Thymus (tissue), 11 donors: ENCODE data around the gene PRDM15. TPM values are rescaled to one million over a fixed set of nuclear protein-coding genes. Genes with fewer than 3 reads are reported as not detected.

Source experiments
- DNase-seq, 9 donors: peaks; one replicate each; pipeline ENCODE4 v3.0.0-alpha.2; 2013; ENCODE audit warnings: low spot score in 9 of 9, low read depth in 6 of 9, missing footprints in 1 of 9
- H3K27ac ChIP-seq, 2 donors: one replicate each; pipeline ENCODE4 v1.5.1; 2013; ENCODE audit warnings: control low read depth in 1 of 2, low read depth in 1 of 2, low read length in 1 of 2, mild to moderate bottlenecking in 1 of 2, moderate library complexity in 1 of 2
- H3K27me3 ChIP-seq, 2 donors: one replicate each; pipeline ENCODE4 v1.5.1; 2013; ENCODE audit warnings: low read length in 1 of 2; ENCODE audit not compliant: control insufficient read depth in 2 of 2, insufficient read depth in 1 of 2
- H3K36me3 ChIP-seq, 2 donors: one replicate each; pipeline ENCODE4 v1.5.1; 2013; ENCODE audit warnings: low read length in 1 of 2, mild to moderate bottlenecking in 1 of 2, moderate library complexity in 1 of 2; ENCODE audit not compliant: control insufficient read depth in 2 of 2, insufficient read depth in 2 of 2
- H3K4me1 ChIP-seq, 2 donors: one replicate each; pipeline ENCODE4 v1.5.1; 2013; ENCODE audit warnings: low read length in 2 of 2; ENCODE audit not compliant: control insufficient read depth in 2 of 2, insufficient read depth in 2 of 2
- H3K4me3 ChIP-seq, 2 donors: one replicate each; pipeline ENCODE4 v1.5.1; 2013; ENCODE audit warnings: low read length in 2 of 2, control low read depth in 1 of 2, mild to moderate bottlenecking in 1 of 2
- H3K9me3 ChIP-seq, 2 donors: one replicate each; pipeline ENCODE4 v1.5.1; 2013; ENCODE audit warnings: low read length in 1 of 2, mild to moderate bottlenecking in 1 of 2; ENCODE audit not compliant: control insufficient read depth in 2 of 2, insufficient read depth in 1 of 2
- WGBS: extraction: QIAGEN DNeasy Blood & Tissue Kit; methylation state at CpG from one replicate; pipeline ENCODE4 v1.1.7; 2013; 5-methylcytosine and 5-hydroxymethylcytosine counted together
- polyA plus RNA-seq: library from polyadenylated mRNA; stranded (reverse); fragments of 200-250 nt; gene quantifications from one replicate; pipeline ENCODE4 v1.2.3, GENCODE V29; 2013
- total RNA-seq: library from RNA; stranded (reverse); fragments of 120-200 nt; gene quantifications from one replicate; pipeline ENCODE4 v1.2.4, GENCODE V29; 2013
- donor health status: healthy.

The PRDM15 gene
- total and polyA plus RNA-seq, 2 donors = 4.0 to 6.1 TPM

- H3K4me3 ChIP-seq = no peak overlapping the region
- WGBS = 87% methylated on average over 21 of the region's 21 CpGs
- peaks cover 3 to 29% of the 10 kb centered on the region in 2 donors for H3K4me1 ChIP-seq
- H3K27ac ChIP-seq = no peak overlapping the region
- H3K27me3 ChIP-seq = no peaks in the 10 kb centered on the region
- peaks cover 50 to 61% of the 10 kb centered on the region in 2 donors for H3K36me3 ChIP-seq
- no peak for DNase-seq
- H3K9me3 ChIP-seq = no peaks in the 10 kb centered on the region
Observed at GRCh38 chr21:41852151-41852928, 26.8 kb downstream of the PRDM15 start.

GRCh38 chr21:41851090-41851790 is 27.9 kb downstream of the PRDM15 start:
- H3K36me3 ChIP-seq = peaks cover 48 to 56% of the 10 kb centered on the region in 2 donors
- WGBS = 97% methylated on average over 23 of the region's 23 CpGs
- H3K27ac ChIP-seq = no peak overlapping the region
- peaks cover 3 to 29% of the 10 kb centered on the region in 2 donors for H3K4me1 ChIP-seq
- H3K9me3 ChIP-seq = no peaks in the 10 kb centered on the region
- DNase-seq = peak in 5 of 9 donors; percentile 11 to 48 (median 28)
- H3K27me3 ChIP-seq = no peaks in the 10 kb centered on the region
- no peak overlapping the region for H3K4me3 ChIP-seq

- Histone ChIP-seq H3K36me3 (peaks cover 45 to 56% of the 10 kb centered on the region in 2 donors), H3K27ac (no peak overlapping the region), H3K4me1 (peaks cover 3 to 29% of the 10 kb centered on the region in 2 donors), H3K4me3 (no peak overlapping the region), H3K9me3 (no peaks in the 10 kb centered on the region), H3K27me3 (no peaks in the 10 kb centered on the region)
- DNase-seq = no peak
- WGBS = 98% methylated on average over 9 of the region's 9 CpGs
Observed at GRCh38 chr21:41850085-41850484, 29.1 kb downstream of the PRDM15 start.

GRCh38 chr21:41848958-41849580 is 30.1 kb downstream of the PRDM15 start:
- Histone ChIP-seq H3K27me3 (no peaks in the 10 kb centered on the region), H3K36me3 (peaks cover 35 to 46% of the 10 kb centered on the region in 2 donors), H3K4me1 (peaks cover 3 to 30% of the 10 kb centered on the region in 2 donors), H3K27ac (no peak overlapping the region), H3K9me3 (no peaks in the 10 kb centered on the region), H3K4me3 (no peak overlapping the region)
- peak in 3 of 9 donors; percentile 16 to 24 (median 17) for DNase-seq
- WGBS = 90% methylated on average over 15 of the region's 15 CpGs

GRCh38 chr21:41848533-41848932 is 30.6 kb downstream of the PRDM15 start:
- peaks cover 30 to 42% of the 10 kb centered on the region in 2 donors for H3K36me3 ChIP-seq
- WGBS = 92% methylated on average over 8 of the region's 8 CpGs
- H3K4me1 ChIP-seq = peaks cover 3 to 32% of the 10 kb centered on the region in 2 donors
- no peak overlapping the region for H3K27ac ChIP-seq
- no peak for DNase-seq
- no peaks in the 10 kb centered on the region for H3K27me3 ChIP-seq
- H3K9me3 ChIP-seq = no peaks in the 10 kb centered on the region
- no peak overlapping the region for H3K4me3 ChIP-seq

- Histone ChIP-seq H3K27me3 (no peaks in the 10 kb centered on the region), H3K36me3 (peaks cover 19 to 29% of the 10 kb centered on the region in 2 donors), H3K9me3 (no peaks in the 10 kb centered on the region), H3K27ac (no peak overlapping the region), H3K4me3 (no peak overlapping the region), H3K4me1 (peaks cover 3 to 23% of the 10 kb centered on the region in 2 donors)
- no peak for DNase-seq
- 95% methylated on average over 21 of the region's 21 CpGs for whole genome bisulfite sequencing
Observed at GRCh38 chr21:41847066-41847804, 31.9 kb downstream of the PRDM15 start.

GRCh38 chr21:41846536-41846935 is 32.6 kb downstream of the PRDM15 start:
- DNase-seq = no peak
- H3K4me3 ChIP-seq = no peak overlapping the region
- 98% methylated on average over 7 of the region's 7 CpGs for WGBS
- no peaks in the 10 kb centered on the region for H3K27me3 ChIP-seq
- no peak overlapping the region for H3K27ac ChIP-seq
- peaks cover 12 to 24% of the 10 kb centered on the region in 2 donors for H3K36me3 ChIP-seq
- H3K4me1 ChIP-seq = peaks cover 3 to 17% of the 10 kb centered on the region in 2 donors
- H3K9me3 ChIP-seq = no peaks in the 10 kb centered on the region

GRCh38 chr21:41846033-41846317 is 33.2 kb downstream of the PRDM15 start:
- Histone ChIP-seq H3K4me3 (no peak overlapping the region), H3K36me3 (peaks cover 11 to 18% of the 10 kb centered on the region in 2 donors), H3K4me1 (peaks cover 3 to 11% of the 10 kb centered on the region in 2 donors), H3K27ac (no peak overlapping the region), H3K9me3 (no peaks in the 10 kb centered on the region), H3K27me3 (no peaks in the 10 kb centered on the region)
- DNase-seq = no peak
- WGBS = 96% methylated on average over 6 of the region's 6 CpGs
